ENCODE data around the gene NINJ2. TPM values are rescaled to one million over a fixed set of nuclear protein-coding genes. Genes with fewer than 3 reads are reported as not detected.

Gene NINJ2
- total and polyA plus RNA-seq, 10 of the 15 experiments (the other 5 are each of a cell fraction or from before 2014, with no cell fraction given), result 8.9 to 51.6 (median 21.3) TPM

- DNase-seq (ENCODE audit: low read depth, low spot score), result no peak
- Histone ChIP-seq H3K27ac (ENCODE audit: control insufficient read depth, insufficient read depth) (no peak overlapping the region), H3K79me2 (ENCODE audit: control insufficient read depth, insufficient read depth, low read length) (peaks cover 7% of the 10 kb centered on the region), H3K36me3 (ENCODE audit: control insufficient read depth in 2 of 2, insufficient read depth in 2 of 2, low read length in 1 of 2) (no peaks in the 10 kb centered on the region), H3K4me1 (ENCODE audit: control insufficient read depth, insufficient read depth, low read length) (peaks cover 13% of the 10 kb centered on the region), H3K4me2 (ENCODE audit: control insufficient read depth, insufficient read depth) (no peak overlapping the region), H3K9ac (ENCODE audit: control insufficient read depth, insufficient read depth, low read length) (no peak overlapping the region), H3K4me3 (no peak overlapping the region), H4K20me1 (ENCODE audit: control insufficient read depth, insufficient read depth) (no peaks in the 10 kb centered on the region), H3K9me3 (replicated peaks; ENCODE audit: control insufficient read depth, insufficient read depth, low read length) (no peaks in the 10 kb centered on the region), H3K27me3 (replicated peaks in 1 of 2; ENCODE audit: control insufficient read depth in 2 of 2, insufficient read depth in 2 of 2, low read length in 1 of 2) (no peaks in the 10 kb centered on the region), H2AFZ (ENCODE audit: control insufficient read depth, low read depth, low read length) (no peak overlapping the region)
- intact Hi-C loops (cut with micrococcal nuclease; ENCODE audit: unreplicated experiment), result no loop called here
- ChIA-PET POLR2A (interaction anchor here (0.5 to 1.4 kb wide), 2 partner anchors 50 to 164 kb away, joined by 3 read pairs; no protein-coding TSS in a partner anchor), RAD21 (ENCODE audit: unreplicated experiment) (interaction anchor here (1.5 to 5.7 kb wide), 2 partner anchors 11 to 181 kb away, joined by 3 to 29 read pairs; no protein-coding TSS in a partner anchor), SMC1A (ENCODE audit: uncharacterized antibody, unreplicated experiment) (interaction anchor here (1.1 to 6.2 kb wide), 3 partner anchors 11 to 124 kb away, joined by 4 to 33 read pairs (median 6); no protein-coding TSS in a partner anchor), CTCF (interaction anchor here (0.9 to 1.8 kb wide), 5 partner anchors 11 to 186 kb away, joined by 3 to 8 read pairs (median 5); no protein-coding TSS in a partner anchor)
- no peak for FAIRE-seq
- in situ Hi-C loops (cut with MboI), result no loop called here
- no peak for ATAC-seq
- no TSS peak for BruUV-seq (replicated peaks)
- WGBS (ENCODE audit: insufficient coverage, insufficient replicate concordance, low lambda C conversion rate, missing lambda C conversion rate), result 100% methylated on average over 3 of the region's 3 CpGs
- TF ChIP-seq TBL1XR1 (IDR thresholded peaks at IDR 0.05; ENCODE audit: low read depth, low read length), result no peak
- TF ChIP-seq TCF12 (IDR thresholded peaks at IDR 0.05; ENCODE audit: low read depth, low read length), result no peak
- TF ChIP-seq NFXL1 (IDR thresholded peaks at IDR 0.05; ENCODE audit: borderline replicate concordance), result no peak
- no peak for TF ChIP-seq HDGF (IDR thresholded peaks at IDR 0.05)
- TF ChIP-seq TCF3 (IDR thresholded peaks at IDR 0.05; ENCODE audit: borderline replicate concordance, insufficient read depth, low read depth, low read length), result no peak
- TF ChIP-seq ZBTB4 (CRISPR knock-in tag; IDR thresholded peaks at IDR 0.05), result no peak
- no peak for TF ChIP-seq PRDM15 (CRISPR knock-in tag; IDR thresholded peaks at IDR 0.05)
- TF ChIP-seq MEF2B (IDR thresholded peaks at IDR 0.05; ENCODE audit: partially characterized antibody, poor library complexity, severe bottlenecking), result no peak
- no peak for TF ChIP-seq BACH1 (IDR thresholded peaks at IDR 0.05; ENCODE audit: borderline replicate concordance)
- TF ChIP-seq HDAC2 (IDR thresholded peaks at IDR 0.05), result no peak
- TF ChIP-seq CTCF (IDR thresholded peaks at IDR 0.05 in 2 of 3, conservative IDR thresholded peaks at IDR 0.05 in 1 of 3; ENCODE audit: control insufficient read depth in 2 of 3, extremely low read depth in 1 of 3, insufficient read depth in 1 of 3, low read depth in 3 of 3, low read length in 3 of 3), result no peak
- TF ChIP-seq RB1 (IDR thresholded peaks at IDR 0.05; ENCODE audit: borderline replicate concordance), result no peak
- TF ChIP-seq RBBP5 (conservative IDR thresholded peaks at IDR 0.05), result no peak
Observed at GRCh38 chr12:625998-626397, 37.2 kb downstream of the NINJ2 start.

Data from GM12878 (cell line).